ENCODE data around the gene NLGN2. TPM values are rescaled to one million over a fixed set of nuclear protein-coding genes. Genes with fewer than 3 reads are reported as not detected.
A peak's percentile ranks its signal among the peaks of the same experiment; 100 is the strongest.

The NLGN2 gene
- total and polyA plus RNA-seq, 7 donors, result 0.60 to 18.8 (median 7.6) TPM

GRCh38 chr17:7443499-7444485, 36.1 kb downstream of the NLGN2 start:
- intact Hi-C loops (cut with DNase I), result no loop called here

GRCh38 chr17:7444682-7445618, 37.3 kb downstream of the NLGN2 start, which contains the start of gene CHRNB1:
TSS of gene CHRNB1 (plus strand) at chr17:7445061. CDS start at chr17:7445128, 67 bp downstream.
- peaks cover 23 to 70% (median 51%) of the 10 kb centered on the region in 3 donors for H3K27me3 ChIP-seq
- peak; percentile 77 for DNase-seq
- WGBS, 2 donors, result 7 to 19% methylated on average over 51 of the region's 51 CpGs
- peak within 1 kb of the TSS in 3 of 4 donors; percentile 18 to 42 (median 34) for H3K4me3 ChIP-seq
- no peak within 1 kb of the TSS for H3K27ac ChIP-seq
- peaks cover 0 to 31% (median 22%) of the 10 kb centered on the region in 4 donors for H3K4me1 ChIP-seq
- TF ChIP-seq EP300 (IDR thresholded peaks at IDR 0.05) (no peak), CTCF (IDR thresholded peaks at IDR 0.05) (no peak), POLR2A (IDR thresholded peaks at IDR 0.05) (no peak), POLR2AphosphoS5 (IDR thresholded peaks at IDR 0.05) (no peak)
- intact Hi-C loops (cut with DNase I), result no loop called here
- H3K9me3 ChIP-seq, result no peaks in the 10 kb centered on the region
- H3K36me3 ChIP-seq, result no peaks in the 10 kb centered on the region

More at GRCh38 chr17:7443499-7444485, 36.1 kb downstream of the NLGN2 start:
- peaks cover 34 to 81% (median 63%) of the 10 kb centered on the region in 3 donors for H3K27me3 ChIP-seq
- TF ChIP-seq EP300 (IDR thresholded peaks at IDR 0.05) (no peak), CTCF (IDR thresholded peaks at IDR 0.05) (no peak), POLR2A (IDR thresholded peaks at IDR 0.05) (no peak), POLR2AphosphoS5 (IDR thresholded peaks at IDR 0.05) (no peak)
- H3K27ac ChIP-seq, result no peak overlapping the region
- 79 to 86% methylated on average over 7 of the region's 7 CpGs for WGBS, 2 donors
- no peak for DNase-seq
- no peaks in the 10 kb centered on the region for H3K36me3 ChIP-seq
- H3K4me3 ChIP-seq, result no peak overlapping the region
- H3K9me3 ChIP-seq, result no peaks in the 10 kb centered on the region
- H3K4me1 ChIP-seq, result peaks cover 0 to 42% (median 30%) of the 10 kb centered on the region in 4 donors

GRCh38 chr17:7445619-7445968, 37.9 kb downstream of the NLGN2 start:
- no peak for DNase-seq
- Histone ChIP-seq H3K27ac (no peak overlapping the region), H3K4me1 (peaks cover 0 to 25% (median 16%) of the 10 kb centered on the region in 4 donors), H3K36me3 (no peaks in the 10 kb centered on the region), H3K4me3 (peak overlapping the region in 2 of 4 donors; percentile 34 to 42), H3K27me3 (peaks cover 16 to 66% (median 45%) of the 10 kb centered on the region in 3 donors), H3K9me3 (no peaks in the 10 kb centered on the region)
- TF ChIP-seq EP300 (IDR thresholded peaks at IDR 0.05) (no peak), POLR2AphosphoS5 (IDR thresholded peaks at IDR 0.05) (no peak), CTCF (IDR thresholded peaks at IDR 0.05) (no peak), POLR2A (IDR thresholded peaks at IDR 0.05) (no peak)
- 1 to 4% methylated on average over 16 of the region's 16 CpGs for WGBS, 2 donors
- intact Hi-C loops (cut with DNase I), result no loop called here

- no peaks in the 10 kb centered on the region for H3K9me3 ChIP-seq
- TF ChIP-seq CTCF (IDR thresholded peaks at IDR 0.05) (no peak), POLR2AphosphoS5 (IDR thresholded peaks at IDR 0.05) (no peak)
- H3K4me1 ChIP-seq, result peaks cover 0 to 20% (median 12%) of the 10 kb centered on the region in 4 donors
- intact Hi-C loops (cut with DNase I), result no loop called here
- peaks cover 13 to 52% (median 34%) of the 10 kb centered on the region in 3 donors for H3K27me3 ChIP-seq
- no peak overlapping the region for H3K27ac ChIP-seq
- DNase-seq, result no peak
- H3K4me3 ChIP-seq, result no peak overlapping the region
- WGBS, 2 donors, result 90 to 91% methylated on average over 7 of the region's 7 CpGs
- H3K36me3 ChIP-seq, result no peaks in the 10 kb centered on the region
These were observed 40.8 kb downstream of the NLGN2 start for GRCh38 chr17:7448461-7448860.

Measured in sigmoid colon (tissue), 7 donors.